H1 (cell line): ENCODE measurements around the gene SCN1B.

Source experiments
- BCL11A ChIP-seq, 2 experiments: IDR thresholded peaks; one replicate each; pipeline ENCODE4 v1.6.1; 2011; ENCODE audit warnings: low read depth in 2 of 2, low read length in 2 of 2, mild to moderate bottlenecking in 2 of 2
- CEBPB ChIP-seq: IDR thresholded peaks from 2 replicates; pipeline ENCODE4 v1.6.1; 2012; ENCODE audit warnings: low read depth, low read length
- EZH2 ChIP-seq: fragments of 200-600 bp; sonication (generic); IDR thresholded peaks from 2 replicates; pipeline ENCODE4 v1.7.1; 2012; ENCODE audit warnings: low read depth, mild to moderate bottlenecking, moderate library complexity, low read length, inconsistent platforms; ENCODE audit not compliant: severe bottlenecking
- POLR2A ChIP-seq, 2 experiments: IDR thresholded peaks; 1 replicate in 1 of 2; 2 replicates in 1 of 2; pipeline ENCODE4 v1.6.1; 2011; ENCODE audit warnings: low read depth in 2 of 2, low read length in 2 of 2, mild to moderate bottlenecking in 2 of 2; ENCODE audit errors: control extremely low read depth in 1 of 2
- RFX5 ChIP-seq: IDR thresholded peaks from 2 replicates; pipeline ENCODE4 v1.6.1; 2011; ENCODE audit warnings: low read depth, low read length, improper control_type of control experiment, borderline replicate concordance
- SIN3A ChIP-seq, 2 experiments: IDR thresholded peaks in 1 of 2; conservative IDR thresholded peaks in 1 of 2; 2 replicates each; pipeline ENCODE4 v1.6.1; 2011 to 2012; ENCODE audit warnings: low read length in 2 of 2, improper control_type of control experiment in 1 of 2, low read depth in 1 of 2, mild to moderate bottlenecking in 1 of 2
- TAF1 ChIP-seq: IDR thresholded peaks from 2 replicates; pipeline ENCODE4 v1.6.1; 2011; ENCODE audit warnings: mild to moderate bottlenecking, low read depth, low read length
- TAF7 ChIP-seq: optimal IDR thresholded peaks from 2 replicates; pipeline ENCODE3; 2011; ENCODE audit warnings: low read depth, mild to moderate bottlenecking, inconsistent platforms, low read length, moderate library complexity, borderline replicate concordance
- TF ChIP-seq, protein P1 (sequence below), 3 experiments: IDR thresholded peaks; 1 replicate in 2 of 3; 2 replicates in 1 of 3; pipeline versions ENCODE4 v1.5.1 to v1.6.1; 2011; ENCODE audit warnings: low read length in 3 of 3, mild to moderate bottlenecking in 3 of 3, inconsistent platforms in 2 of 3, low read depth in 1 of 3, moderate library complexity in 1 of 3; ENCODE audit not compliant: insufficient read depth in 1 of 3; ENCODE audit errors: control extremely low read depth in 1 of 3
- TF ChIP-seq, protein P2 (sequence below): IDR thresholded peaks from 2 replicates; pipeline ENCODE4 v1.6.1; 2011; ENCODE audit warnings: low read depth, mild to moderate bottlenecking, low read length; ENCODE audit not compliant: insufficient read depth
- TF ChIP-seq, protein P3 (sequence below): fragments of 300-600 bp; sonication (generic); IDR thresholded peaks from 2 replicates; pipeline ENCODE4 v1.7.1; 2012; ENCODE audit warnings: low read length, moderate library complexity, mild to moderate bottlenecking, inconsistent platforms; ENCODE audit not compliant: insufficient replicate concordance

DNA sequence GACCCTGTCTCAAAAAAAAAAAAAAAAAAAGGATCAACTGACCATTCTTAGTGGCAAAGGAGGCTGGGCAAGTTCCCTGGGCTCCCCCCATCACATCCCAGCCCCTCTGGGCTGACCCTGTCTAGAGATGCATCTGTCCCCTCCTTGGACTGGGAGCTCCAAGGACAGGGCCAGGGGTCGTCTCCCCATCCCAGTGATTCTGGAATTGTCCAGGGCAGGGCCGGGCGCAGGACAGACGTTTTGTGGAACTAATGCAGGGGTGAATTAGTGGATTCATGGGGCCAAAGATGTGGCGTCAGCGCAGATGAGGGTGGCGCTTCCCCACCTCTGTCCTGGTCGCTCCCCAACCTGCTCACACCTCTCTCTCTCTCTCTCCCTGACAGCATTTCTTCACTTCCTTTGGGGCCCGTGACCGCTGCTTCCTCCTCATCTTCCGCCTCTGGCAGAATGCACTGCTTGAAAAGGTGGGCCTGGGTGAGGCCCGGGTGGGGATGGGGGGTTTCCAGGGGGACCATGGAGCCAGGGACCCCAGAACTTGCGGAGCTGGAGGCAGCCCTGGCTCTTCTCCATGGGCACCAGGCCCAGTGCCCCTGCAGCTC lies 19.1 kb upstream of the SCN1B start:
- TF ChIP-seq, protein P1, sequence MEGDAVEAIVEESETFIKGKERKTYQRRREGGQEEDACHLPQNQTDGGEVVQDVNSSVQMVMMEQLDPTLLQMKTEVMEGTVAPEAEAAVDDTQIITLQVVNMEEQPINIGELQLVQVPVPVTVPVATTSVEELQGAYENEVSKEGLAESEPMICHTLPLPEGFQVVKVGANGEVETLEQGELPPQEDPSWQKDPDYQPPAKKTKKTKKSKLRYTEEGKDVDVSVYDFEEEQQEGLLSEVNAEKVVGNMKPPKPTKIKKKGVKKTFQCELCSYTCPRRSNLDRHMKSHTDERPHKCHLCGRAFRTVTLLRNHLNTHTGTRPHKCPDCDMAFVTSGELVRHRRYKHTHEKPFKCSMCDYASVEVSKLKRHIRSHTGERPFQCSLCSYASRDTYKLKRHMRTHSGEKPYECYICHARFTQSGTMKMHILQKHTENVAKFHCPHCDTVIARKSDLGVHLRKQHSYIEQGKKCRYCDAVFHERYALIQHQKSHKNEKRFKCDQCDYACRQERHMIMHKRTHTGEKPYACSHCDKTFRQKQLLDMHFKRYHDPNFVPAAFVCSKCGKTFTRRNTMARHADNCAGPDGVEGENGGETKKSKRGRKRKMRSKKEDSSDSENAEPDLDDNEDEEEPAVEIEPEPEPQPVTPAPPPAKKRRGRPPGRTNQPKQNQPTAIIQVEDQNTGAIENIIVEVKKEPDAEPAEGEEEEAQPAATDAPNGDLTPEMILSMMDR (IDR thresholded peaks at IDR 0.05; ENCODE audit: control extremely low read depth in 1 of 3, insufficient read depth in 1 of 3, low read depth in 1 of 3, low read length in 3 of 3), result no peak
- TF ChIP-seq SIN3A (conservative IDR thresholded peaks at IDR 0.05 in 1 of 2, IDR thresholded peaks at IDR 0.05 in 1 of 2; ENCODE audit: low read depth in 1 of 2, low read length in 2 of 2), result no peak
- no peak for TF ChIP-seq CEBPB
- TF ChIP-seq TAF7, result no peak
- TF ChIP-seq, protein P2, sequence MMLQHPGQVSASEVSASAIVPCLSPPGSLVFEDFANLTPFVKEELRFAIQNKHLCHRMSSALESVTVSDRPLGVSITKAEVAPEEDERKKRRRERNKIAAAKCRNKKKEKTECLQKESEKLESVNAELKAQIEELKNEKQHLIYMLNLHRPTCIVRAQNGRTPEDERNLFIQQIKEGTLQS, result no peak
- no peak for TF ChIP-seq POLR2A (IDR thresholded peaks at IDR 0.05; ENCODE audit: control extremely low read depth in 1 of 2, low read depth in 2 of 2, low read length in 2 of 2)
- TF ChIP-seq BCL11A (IDR thresholded peaks at IDR 0.05; ENCODE audit: low read depth in 2 of 2, low read length in 2 of 2), result no peak
- no peak for TF ChIP-seq EZH2
- TF ChIP-seq, protein P3, sequence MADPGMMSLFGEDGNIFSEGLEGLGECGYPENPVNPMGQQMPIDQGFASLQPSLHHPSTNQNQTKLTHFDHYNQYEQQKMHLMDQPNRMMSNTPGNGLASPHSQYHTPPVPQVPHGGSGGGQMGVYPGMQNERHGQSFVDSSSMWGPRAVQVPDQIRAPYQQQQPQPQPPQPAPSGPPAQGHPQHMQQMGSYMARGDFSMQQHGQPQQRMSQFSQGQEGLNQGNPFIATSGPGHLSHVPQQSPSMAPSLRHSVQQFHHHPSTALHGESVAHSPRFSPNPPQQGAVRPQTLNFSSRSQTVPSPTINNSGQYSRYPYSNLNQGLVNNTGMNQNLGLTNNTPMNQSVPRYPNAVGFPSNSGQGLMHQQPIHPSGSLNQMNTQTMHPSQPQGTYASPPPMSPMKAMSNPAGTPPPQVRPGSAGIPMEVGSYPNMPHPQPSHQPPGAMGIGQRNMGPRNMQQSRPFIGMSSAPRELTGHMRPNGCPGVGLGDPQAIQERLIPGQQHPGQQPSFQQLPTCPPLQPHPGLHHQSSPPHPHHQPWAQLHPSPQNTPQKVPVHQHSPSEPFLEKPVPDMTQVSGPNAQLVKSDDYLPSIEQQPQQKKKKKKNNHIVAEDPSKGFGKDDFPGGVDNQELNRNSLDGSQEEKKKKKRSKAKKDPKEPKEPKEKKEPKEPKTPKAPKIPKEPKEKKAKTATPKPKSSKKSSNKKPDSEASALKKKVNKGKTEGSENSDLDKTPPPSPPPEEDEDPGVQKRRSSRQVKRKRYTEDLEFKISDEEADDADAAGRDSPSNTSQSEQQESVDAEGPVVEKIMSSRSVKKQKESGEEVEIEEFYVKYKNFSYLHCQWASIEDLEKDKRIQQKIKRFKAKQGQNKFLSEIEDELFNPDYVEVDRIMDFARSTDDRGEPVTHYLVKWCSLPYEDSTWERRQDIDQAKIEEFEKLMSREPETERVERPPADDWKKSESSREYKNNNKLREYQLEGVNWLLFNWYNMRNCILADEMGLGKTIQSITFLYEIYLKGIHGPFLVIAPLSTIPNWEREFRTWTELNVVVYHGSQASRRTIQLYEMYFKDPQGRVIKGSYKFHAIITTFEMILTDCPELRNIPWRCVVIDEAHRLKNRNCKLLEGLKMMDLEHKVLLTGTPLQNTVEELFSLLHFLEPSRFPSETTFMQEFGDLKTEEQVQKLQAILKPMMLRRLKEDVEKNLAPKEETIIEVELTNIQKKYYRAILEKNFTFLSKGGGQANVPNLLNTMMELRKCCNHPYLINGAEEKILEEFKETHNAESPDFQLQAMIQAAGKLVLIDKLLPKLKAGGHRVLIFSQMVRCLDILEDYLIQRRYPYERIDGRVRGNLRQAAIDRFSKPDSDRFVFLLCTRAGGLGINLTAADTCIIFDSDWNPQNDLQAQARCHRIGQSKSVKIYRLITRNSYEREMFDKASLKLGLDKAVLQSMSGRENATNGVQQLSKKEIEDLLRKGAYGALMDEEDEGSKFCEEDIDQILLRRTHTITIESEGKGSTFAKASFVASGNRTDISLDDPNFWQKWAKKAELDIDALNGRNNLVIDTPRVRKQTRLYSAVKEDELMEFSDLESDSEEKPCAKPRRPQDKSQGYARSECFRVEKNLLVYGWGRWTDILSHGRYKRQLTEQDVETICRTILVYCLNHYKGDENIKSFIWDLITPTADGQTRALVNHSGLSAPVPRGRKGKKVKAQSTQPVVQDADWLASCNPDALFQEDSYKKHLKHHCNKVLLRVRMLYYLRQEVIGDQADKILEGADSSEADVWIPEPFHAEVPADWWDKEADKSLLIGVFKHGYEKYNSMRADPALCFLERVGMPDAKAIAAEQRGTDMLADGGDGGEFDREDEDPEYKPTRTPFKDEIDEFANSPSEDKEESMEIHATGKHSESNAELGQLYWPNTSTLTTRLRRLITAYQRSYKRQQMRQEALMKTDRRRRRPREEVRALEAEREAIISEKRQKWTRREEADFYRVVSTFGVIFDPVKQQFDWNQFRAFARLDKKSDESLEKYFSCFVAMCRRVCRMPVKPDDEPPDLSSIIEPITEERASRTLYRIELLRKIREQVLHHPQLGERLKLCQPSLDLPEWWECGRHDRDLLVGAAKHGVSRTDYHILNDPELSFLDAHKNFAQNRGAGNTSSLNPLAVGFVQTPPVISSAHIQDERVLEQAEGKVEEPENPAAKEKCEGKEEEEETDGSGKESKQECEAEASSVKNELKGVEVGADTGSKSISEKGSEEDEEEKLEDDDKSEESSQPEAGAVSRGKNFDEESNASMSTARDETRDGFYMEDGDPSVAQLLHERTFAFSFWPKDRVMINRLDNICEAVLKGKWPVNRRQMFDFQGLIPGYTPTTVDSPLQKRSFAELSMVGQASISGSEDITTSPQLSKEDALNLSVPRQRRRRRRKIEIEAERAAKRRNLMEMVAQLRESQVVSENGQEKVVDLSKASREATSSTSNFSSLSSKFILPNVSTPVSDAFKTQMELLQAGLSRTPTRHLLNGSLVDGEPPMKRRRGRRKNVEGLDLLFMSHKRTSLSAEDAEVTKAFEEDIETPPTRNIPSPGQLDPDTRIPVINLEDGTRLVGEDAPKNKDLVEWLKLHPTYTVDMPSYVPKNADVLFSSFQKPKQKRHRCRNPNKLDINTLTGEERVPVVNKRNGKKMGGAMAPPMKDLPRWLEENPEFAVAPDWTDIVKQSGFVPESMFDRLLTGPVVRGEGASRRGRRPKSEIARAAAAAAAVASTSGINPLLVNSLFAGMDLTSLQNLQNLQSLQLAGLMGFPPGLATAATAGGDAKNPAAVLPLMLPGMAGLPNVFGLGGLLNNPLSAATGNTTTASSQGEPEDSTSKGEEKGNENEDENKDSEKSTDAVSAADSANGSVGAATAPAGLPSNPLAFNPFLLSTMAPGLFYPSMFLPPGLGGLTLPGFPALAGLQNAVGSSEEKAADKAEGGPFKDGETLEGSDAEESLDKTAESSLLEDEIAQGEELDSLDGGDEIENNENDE, result no peak
- TF ChIP-seq RFX5, result no peak
- no peak for TF ChIP-seq TAF1
